Activated naive CD4-positive, alpha-beta T cell (primary cell): ENCODE measurements around the gene ACTR1A.
A peak's percentile ranks its signal among the peaks of the same experiment; 100 is the strongest.
"Not testable (repeated sequence)": the region's sequence is repeated elsewhere in the genome, so short reads cannot be mapped to it uniquely, and the experiment has no call there.

Experiments
- DNase-seq, 4 experiments: peaks; one replicate each; lab custom pipeline; 2025; lab: John Stamatoyannopoulos, UW

The ACTR1A gene

GRCh38 chr10:102515724-102516123 lies 13.2 kb upstream of the ACTR1A start:
- DNase-seq, result no peak

- DNase-seq, result no peak
These were observed 12.2 kb upstream of the ACTR1A start for GRCh38 chr10:102514487-102515311.

GRCh38 chr10:102511583-102512274 lies 9.2 kb upstream of the ACTR1A start:
- DNase-seq, result no peak

GRCh38 chr10:102509387-102509786 lies 6.9 kb upstream of the ACTR1A start:
- no peak for DNase-seq

- DNase-seq, result no peak
These were observed 6.0 kb upstream of the ACTR1A start for GRCh38 chr10:102508506-102508905.

GRCh38 chr10:102507521-102507920 lies 5.0 kb upstream of the ACTR1A start:
- DNase-seq, result no peak

- no peak for DNase-seq
These were observed 3.1 kb upstream of the ACTR1A start for GRCh38 chr10:102505462-102506115.

GRCh38 chr10:102504976-102505300 lies 2.4 kb upstream of the ACTR1A start:
- no peak for DNase-seq

- DNase-seq, result peak in 2 of 4 experiments; percentile 33 to 43
These were observed 1.9 kb upstream of the ACTR1A start for GRCh38 chr10:102504179-102504975.

- DNase-seq, result peak; percentile 92 to 96 (median 94)
These were observed 1.0 kb upstream of the ACTR1A start, which contains the start of gene SUFU for GRCh38 chr10:102503264-102504178. Gene SUFU (plus strand): TSS chr10:102503972. CDS start chr10:102504153, 181 bp downstream.

GRCh38 chr10:102502029-102502336 lies 529 bp downstream of the ACTR1A start:
- peak; percentile 93 to 96 (median 95) for DNase-seq

GRCh38 chr10:102501201-102502028 lies 1.1 kb downstream of the ACTR1A start:
- no peak for DNase-seq

- DNase-seq, result not testable (repeated sequence)
These were observed 1.8 kb downstream of the ACTR1A start for GRCh38 chr10:102500686-102501085.

- no peak for DNase-seq
These were observed 3.2 kb downstream of the ACTR1A start for GRCh38 chr10:102499356-102499755.

- DNase-seq, result no peak
These were observed 5.0 kb downstream of the ACTR1A start for GRCh38 chr10:102497545-102497944.

- DNase-seq, result no peak
These were observed 8.7 kb downstream of the ACTR1A start for GRCh38 chr10:102493771-102494170.

- no peak for DNase-seq
These were observed 9.5 kb downstream of the ACTR1A start for GRCh38 chr10:102492983-102493382.

- no peak for DNase-seq
These were observed 10.1 kb downstream of the ACTR1A start for GRCh38 chr10:102492344-102492939.

GRCh38 chr10:102491136-102491535 lies 11.4 kb downstream of the ACTR1A start:
- DNase-seq, result no peak
